DMS79 treated with DMSO at 0.1 percent for 48 hours (cell line): Measurements from ENCODE around the gene HERPUD1.
"Not testable (repeated sequence)": the region's sequence is repeated elsewhere in the genome, so short reads cannot be mapped to it uniquely, and the experiment has no call there.

Source experiments
- DNase-seq: peaks from one replicate; lab custom pipeline; 2025; lab: John Stamatoyannopoulos, UW

HERPUD1 gene

DNA sequence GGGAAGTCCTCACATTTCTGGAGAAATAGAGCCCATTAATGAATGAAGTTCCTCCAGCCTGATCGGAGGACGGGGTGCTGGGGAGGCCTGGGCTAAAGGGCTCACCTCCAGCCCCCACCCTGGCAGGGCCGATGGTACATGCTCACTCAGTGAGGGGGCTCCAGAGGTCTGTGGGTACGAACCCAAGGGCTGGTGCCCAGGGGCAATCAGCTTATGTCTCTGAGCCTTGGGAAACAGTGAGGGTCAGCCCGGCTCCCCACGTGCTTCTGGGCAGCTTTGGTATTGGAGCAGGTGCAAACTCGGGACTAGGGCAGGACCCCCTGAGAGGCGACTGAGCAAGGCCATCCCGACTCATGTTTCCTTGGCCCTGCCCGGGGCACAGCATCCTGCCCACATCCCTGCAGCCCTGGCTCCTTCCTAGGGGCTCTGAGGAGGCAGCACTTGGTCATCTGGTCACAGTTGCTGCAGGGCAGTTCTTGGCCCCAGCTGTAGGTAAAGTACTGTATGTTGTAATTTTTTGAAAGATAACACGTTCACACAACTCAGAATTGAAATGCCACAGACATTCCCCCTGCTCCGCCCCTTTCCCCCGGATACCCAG, 28.8 kb downstream of the HERPUD1 start:
- DNase-seq: no peak

DNA sequence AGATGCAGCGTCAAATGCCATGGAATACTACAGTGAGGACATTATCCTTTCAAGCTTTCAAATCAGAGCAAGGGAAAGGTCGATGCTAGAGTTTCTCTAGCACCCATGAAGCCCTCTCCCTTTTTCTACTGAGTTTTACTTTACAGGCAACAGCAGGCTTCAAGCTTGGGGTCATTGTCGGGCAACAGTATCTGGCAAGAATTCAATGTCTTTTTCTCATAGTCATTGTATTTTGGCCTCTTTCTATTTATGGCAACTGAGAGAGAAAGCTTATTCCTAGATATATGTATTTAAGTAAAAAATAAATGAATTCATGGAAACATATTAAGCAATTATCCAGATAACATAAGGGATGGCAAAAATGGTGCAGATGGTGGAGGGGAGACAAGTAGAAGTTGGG, 29.4 kb downstream of the HERPUD1 start:
- no peak for DNase-seq

DNA sequence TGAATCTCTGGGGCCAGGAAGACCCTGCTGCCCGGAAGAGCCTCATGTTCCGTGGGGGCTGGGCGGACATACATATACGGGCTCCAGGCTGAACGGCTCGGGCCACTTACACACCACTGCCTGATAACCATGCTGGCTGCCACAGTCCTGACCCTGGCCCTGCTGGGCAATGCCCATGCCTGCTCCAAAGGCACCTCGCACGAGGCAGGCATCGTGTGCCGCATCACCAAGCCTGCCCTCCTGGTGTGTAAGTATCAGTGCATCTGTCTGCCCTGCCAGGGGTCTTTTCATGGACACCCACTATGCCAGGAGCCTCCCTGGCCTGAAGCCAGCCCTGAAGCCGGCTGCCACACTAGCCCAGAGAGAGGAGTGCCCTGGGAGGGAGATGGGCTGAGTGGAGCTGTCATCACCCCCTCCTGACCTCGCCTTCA, 29.9 kb downstream of the HERPUD1 start, which contains the start of gene CETP:
Gene CETP (plus strand): TSS at position 100 of the 431 bp plus-strand sequence. CDS start 30 bp downstream, at position 130.
- no peak for DNase-seq

DNA sequence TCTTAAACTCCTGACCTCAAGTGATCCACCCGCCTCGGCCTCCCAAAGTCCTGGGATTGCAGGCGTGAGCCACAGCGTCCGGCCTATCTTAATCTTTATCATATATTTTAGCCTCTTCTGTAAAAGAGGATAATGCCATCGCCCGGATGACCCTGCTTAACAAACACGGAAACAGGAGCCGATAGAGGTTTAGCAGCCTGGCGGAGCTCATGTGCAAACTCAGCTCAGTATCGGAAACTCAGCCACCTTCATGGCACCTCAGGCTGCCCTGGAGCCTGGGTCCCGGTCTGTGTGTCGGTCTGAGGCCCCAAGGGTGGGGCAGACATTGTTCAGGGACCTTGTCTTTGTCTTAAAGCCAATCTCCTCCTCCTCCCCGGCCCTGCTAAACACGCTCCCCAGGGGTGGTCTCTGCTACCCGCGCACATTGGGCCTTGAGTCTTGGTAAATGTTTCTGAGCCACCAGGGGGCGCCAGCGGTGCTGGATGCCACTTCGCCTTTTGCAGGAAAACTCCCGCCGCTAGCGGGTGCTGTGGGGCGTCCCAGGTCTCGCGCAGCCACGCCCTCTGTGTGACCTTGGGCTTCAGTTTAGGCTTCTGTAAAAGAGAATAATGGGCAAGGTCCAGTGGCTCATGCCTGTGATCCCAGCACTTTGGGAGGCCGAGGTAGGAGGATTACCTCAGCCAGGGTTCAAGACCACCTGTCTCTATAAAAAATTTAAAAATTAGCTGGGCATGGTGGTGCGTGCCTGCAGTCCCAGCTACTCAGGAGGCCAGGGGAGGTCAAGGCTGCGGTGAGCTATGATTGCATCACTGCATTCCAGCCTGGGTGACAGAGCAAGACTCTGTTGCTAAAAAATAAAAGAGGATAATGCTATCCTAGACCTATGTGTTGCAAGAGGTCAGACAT, 32.6 kb downstream of the HERPUD1 start:
- no peak for DNase-seq

GRCh38 chr16:56965149-56966092, 33.5 kb downstream of the HERPUD1 start:
- no peak for DNase-seq

- no peak for DNase-seq
These were observed 34.1 kb downstream of the HERPUD1 start for GRCh38 chr16:56966093-56966475.

- no peak for DNase-seq
These were observed 35.8 kb downstream of the HERPUD1 start for GRCh38 chr16:56967733-56968132.

- no peak for DNase-seq
These were observed 37.8 kb downstream of the HERPUD1 start for GRCh38 chr16:56969769-56970168.

DNA sequence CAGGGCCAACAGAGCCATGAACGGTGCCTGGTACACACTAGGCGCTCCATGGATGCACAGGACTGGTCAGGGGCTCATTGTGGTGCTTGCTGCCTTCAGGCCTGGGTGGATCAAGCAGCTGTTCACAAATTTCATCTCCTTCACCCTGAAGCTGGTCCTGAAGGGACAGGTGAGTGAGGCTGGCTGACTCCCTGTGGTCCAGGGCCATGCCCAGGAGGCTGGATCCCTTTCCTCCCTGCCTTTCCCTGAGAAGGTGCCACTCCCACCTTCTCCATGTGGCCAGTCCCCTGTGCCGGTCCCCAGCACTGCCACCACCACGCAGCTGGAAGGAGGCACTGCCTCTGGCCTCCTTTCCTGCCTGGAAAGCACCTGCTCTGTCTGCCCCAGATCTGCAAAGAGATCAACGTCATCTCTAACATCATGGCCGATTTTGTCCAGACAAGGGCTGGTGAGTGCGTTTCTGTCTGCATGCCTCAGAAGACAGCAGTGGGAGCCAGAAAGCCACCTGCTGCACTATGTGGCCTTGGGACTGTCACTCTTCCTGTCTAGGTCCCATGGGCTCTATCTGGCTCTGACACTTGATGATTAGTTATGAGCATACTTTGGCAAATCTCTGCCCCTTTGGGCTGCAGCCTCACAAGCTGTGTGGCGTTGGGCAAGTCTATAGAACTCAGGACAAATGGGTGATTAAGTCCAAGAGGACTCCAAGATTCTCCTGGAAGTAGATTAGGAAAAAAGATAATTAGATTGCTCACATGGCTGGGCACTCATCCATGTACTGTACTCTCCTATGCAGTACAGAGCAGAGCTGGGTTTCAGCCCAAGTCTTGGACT, 39.2 kb downstream of the HERPUD1 start:
- DNase-seq: no peak

- no peak for DNase-seq
These were observed 39.8 kb downstream of the HERPUD1 start for GRCh38 chr16:56971768-56972043.

- DNase-seq: no peak
These were observed 40.7 kb downstream of the HERPUD1 start for GRCh38 chr16:56972403-56973293.

DNA sequence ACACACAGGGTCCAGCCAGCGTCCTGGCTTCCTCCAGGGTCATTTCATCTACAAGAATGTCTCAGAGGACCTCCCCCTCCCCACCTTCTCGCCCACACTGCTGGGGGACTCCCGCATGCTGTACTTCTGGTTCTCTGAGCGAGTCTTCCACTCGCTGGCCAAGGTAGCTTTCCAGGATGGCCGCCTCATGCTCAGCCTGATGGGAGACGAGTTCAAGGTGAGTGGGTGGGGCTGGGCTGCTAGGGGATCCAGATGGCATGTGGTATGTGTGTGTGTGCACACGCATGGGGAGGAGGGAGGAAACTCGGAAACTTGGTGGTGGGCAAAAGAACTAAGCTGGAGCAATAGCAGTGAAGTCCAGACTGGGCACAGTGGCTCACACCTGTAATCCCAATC, 41.4 kb downstream of the HERPUD1 start:
- no peak for DNase-seq

- not testable (repeated sequence) for DNase-seq
These were observed 42.0 kb downstream of the HERPUD1 start for GRCh38 chr16:56973899-56974298.

- no peak for DNase-seq
These were observed 42.8 kb downstream of the HERPUD1 start for GRCh38 chr16:56974549-56975300.

- DNase-seq: no peak
These were observed 43.8 kb downstream of the HERPUD1 start for GRCh38 chr16:56975714-56976113.

DNA sequence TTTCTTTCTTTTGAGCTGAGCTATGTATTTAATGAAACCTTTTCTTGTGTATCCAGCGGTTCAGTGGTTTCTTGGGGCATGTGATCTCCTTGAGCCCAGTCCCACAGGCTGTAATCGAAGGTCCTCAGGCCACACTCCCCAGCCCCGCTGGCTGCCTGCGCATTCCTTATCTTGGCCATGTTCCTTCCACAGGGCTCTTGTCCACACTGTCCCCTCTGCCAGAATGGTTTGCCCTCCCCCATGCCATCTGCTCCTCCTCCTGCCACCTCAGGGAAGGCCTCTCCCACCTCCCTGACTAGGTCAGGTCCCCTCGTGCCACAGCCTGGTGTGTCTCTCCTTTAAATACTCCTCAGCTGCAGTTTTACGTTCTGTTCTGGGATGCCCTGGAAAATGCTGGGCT, 45.3 kb downstream of the HERPUD1 start:
- no peak for DNase-seq

DNA sequence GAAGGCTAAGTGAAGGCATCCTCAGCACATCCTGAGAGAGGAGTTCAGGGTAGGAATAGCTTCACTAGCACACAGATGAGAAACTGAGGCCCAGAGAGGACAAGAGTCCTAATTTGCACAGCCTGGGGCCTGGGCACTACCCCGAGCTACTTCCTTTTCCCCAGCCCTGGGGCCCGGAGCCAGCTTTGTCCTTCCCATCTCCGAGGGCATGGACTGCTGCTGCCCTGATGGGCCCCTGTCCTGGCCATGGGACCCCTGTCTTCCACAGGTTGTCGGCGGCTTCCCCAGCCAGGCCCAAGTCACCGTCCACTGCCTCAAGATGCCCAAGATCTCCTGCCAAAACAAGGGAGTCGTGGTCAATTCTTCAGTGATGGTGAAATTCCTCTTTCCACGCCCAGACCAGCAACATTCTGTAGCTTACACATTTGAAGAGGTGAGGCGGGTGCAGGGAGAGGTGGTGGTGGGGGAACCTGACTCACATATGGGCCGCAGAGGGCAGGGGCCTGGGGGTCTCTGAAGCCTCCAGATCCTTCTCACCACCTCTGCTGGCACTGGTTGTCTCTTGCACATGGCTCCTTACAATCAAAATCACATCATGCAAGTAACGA, 46.0 kb downstream of the HERPUD1 start:
- no peak for DNase-seq

GRCh38 chr16:56980201-56980535, 48.2 kb downstream of the HERPUD1 start:
- no peak for DNase-seq
